Neural progenitor cell (in vitro differentiated cells): Measurements from ENCODE around the gene MINDY4. TPM values are rescaled to one million over a fixed set of nuclear protein-coding genes. Genes with fewer than 3 reads are reported as not detected.

Source experiments
- DNase-seq: peaks from one replicate; pipeline ENCODE4 v3.0.0-alpha.2; 2016; ENCODE audit warnings: low spot score
- H2AFZ ChIP-seq: fragments of 200-600 bp; sonication (generic); replicated peaks from 2 replicates; pipeline ENCODE4 v1.6.1; 2016; ENCODE audit warnings: antibody characterized with exemption
- H3F3A ChIP-seq: fragments of 200-600 bp; sonication (generic); 2 replicates; pipeline ENCODE4 v1.6.1; 2016; ENCODE audit warnings: antibody characterized with exemption, low read depth
- H3K27ac ChIP-seq: fragments of 200-600 bp; sonication (generic); 2 replicates; pipeline ENCODE4 v1.5.1; 2016; ENCODE audit warnings: mild to moderate bottlenecking
- H3K27me3 ChIP-seq: fragments of 200-600 bp; sonication (generic); 2 replicates; pipeline ENCODE4 v1.6.1; 2016; ENCODE audit warnings: mild to moderate bottlenecking, moderate library complexity
- H3K36me3 ChIP-seq: fragments of 200-600 bp; sonication (generic); 2 replicates; pipeline ENCODE4 v1.5.1; 2016
- H3K4me1 ChIP-seq: fragments of 200-600 bp; sonication (generic); 2 replicates; pipeline ENCODE4 v1.6.1; 2016; ENCODE audit warnings: mixed run types
- H3K4me2 ChIP-seq: fragments of 200-600 bp; sonication (generic); 2 replicates; pipeline ENCODE4 v1.6.1; 2016
- H3K4me3 ChIP-seq: fragments of 200-600 bp; sonication (generic); 2 replicates; pipeline ENCODE4 v1.5.1; 2016
- H3K79me2 ChIP-seq: fragments of 200-600 bp; sonication (generic); 2 replicates; pipeline ENCODE4 v1.6.1; 2016; ENCODE audit warnings: low read depth
- H3K9ac ChIP-seq: fragments of 200-600 bp; sonication (generic); 2 replicates; pipeline ENCODE4 v1.6.1; 2016
- H3K9me3 ChIP-seq: fragments of 200-600 bp; sonication (generic); 2 replicates; pipeline ENCODE4 v1.5.1; 2016; ENCODE audit warnings: low read depth
- H4K20me1 ChIP-seq: fragments of 200-600 bp; sonication (generic); 2 replicates; pipeline ENCODE4 v1.6.1; 2016; ENCODE audit warnings: low read depth
- H3K27ac Mint-ChIP-seq: 3 replicates; pipeline ENCODE4 v1.8.0; 2021; ENCODE audit warnings: mixed read lengths
- H3K27me3 Mint-ChIP-seq: 2 replicates; pipeline ENCODE4 v1.8.0; 2022; ENCODE audit warnings: low read depth, mild to moderate bottlenecking, inconsistent platforms, moderate library complexity, mixed read lengths; ENCODE audit not compliant: insufficient read depth
- H3K36me3 Mint-ChIP-seq: 3 replicates; pipeline ENCODE4 v1.8.0; 2021; ENCODE audit warnings: mixed read lengths
- H3K4me1 Mint-ChIP-seq: 3 replicates; pipeline ENCODE4 v1.8.0; 2021; ENCODE audit warnings: mixed read lengths
- H3K4me3 Mint-ChIP-seq: 3 replicates; pipeline ENCODE4 v1.8.0; 2021; ENCODE audit warnings: mild to moderate bottlenecking, moderate library complexity, mixed read lengths
- H3K9me3 Mint-ChIP-seq: 3 replicates; pipeline ENCODE4 v1.8.0; 2020; ENCODE audit warnings: mixed read lengths
- CTCF ChIP-seq: fragments of 200-600 bp; sonication (generic); IDR thresholded peaks from 2 replicates; pipeline ENCODE4 v1.5.1; 2017; ENCODE audit warnings: antibody characterized with exemption, mild to moderate bottlenecking
- EZH2 ChIP-seq: fragments of 200-600 bp; sonication (generic); IDR thresholded peaks from 2 replicates; pipeline ENCODE4 v1.6.1; 2017; ENCODE audit warnings: antibody characterized with exemption, mild to moderate bottlenecking, moderate library complexity
- EZH2phosphoT487 ChIP-seq: fragments of 200-600 bp; sonication (generic); IDR thresholded peaks from 2 replicates; pipeline ENCODE4 v1.6.1; 2017; ENCODE audit warnings: antibody characterized with exemption
- total RNA-seq: library from RNA; depleted of rRNA; stranded (reverse); fragments of >200 nt; gene quantifications from 2 replicates; pipeline ENCODE4 v1.2.3, GENCODE V29; 2015; ENCODE audit warnings: low replicate concordance

MINDY4 gene
- total RNA-seq, 1 donor from 2014 or later: 5.9 TPM

GRCh38 chr7:30901856-30902255, 130.6 kb downstream of the MINDY4 start:
- no peaks in the 10 kb centered on the region for H3K36me3 Mint-ChIP-seq
- no peak for DNase-seq
- peaks cover 11% of the 10 kb centered on the region for H3K4me1 Mint-ChIP-seq
- Histone ChIP-seq H3K4me3 (no peak overlapping the region), H3K27me3 (no peaks in the 10 kb centered on the region), H3F3A (no peaks in the 10 kb centered on the region), H4K20me1 (no peaks in the 10 kb centered on the region), H3K36me3 (no peaks in the 10 kb centered on the region), H2AFZ (no peak overlapping the region), H3K4me2 (no peak overlapping the region), H3K27ac (no peak overlapping the region), H3K9me3 (no peaks in the 10 kb centered on the region), H3K79me2 (no peaks in the 10 kb centered on the region), H3K4me1 (no peaks in the 10 kb centered on the region), H3K9ac (no peak overlapping the region)
- H3K9me3 Mint-ChIP-seq: no peaks in the 10 kb centered on the region
- no peak for TF ChIP-seq EZH2phosphoT487
- H3K27me3 Mint-ChIP-seq: peaks cover 9% of the 10 kb centered on the region
- H3K27ac Mint-ChIP-seq: no peak overlapping the region
- H3K4me3 Mint-ChIP-seq: no peak overlapping the region

GRCh38 chr7:30902466-30902865, 131.2 kb downstream of the MINDY4 start:
- no peak overlapping the region for H3K4me3 ChIP-seq
- no peak overlapping the region for H3K27ac Mint-ChIP-seq
- TF ChIP-seq EZH2phosphoT487 (no peak), CTCF (no peak), EZH2 (no peak)
- H3K4me1 ChIP-seq: no peaks in the 10 kb centered on the region
- H3K27ac ChIP-seq: no peak overlapping the region
- no peak overlapping the region for H2AFZ ChIP-seq
- H3F3A ChIP-seq: no peaks in the 10 kb centered on the region
- no peaks in the 10 kb centered on the region for H3K9me3 ChIP-seq
- H3K36me3 Mint-ChIP-seq: no peaks in the 10 kb centered on the region
- H4K20me1 ChIP-seq: no peaks in the 10 kb centered on the region
- peaks cover 11% of the 10 kb centered on the region for H3K4me1 Mint-ChIP-seq
- peaks cover 9% of the 10 kb centered on the region for H3K27me3 Mint-ChIP-seq
- no peaks in the 10 kb centered on the region for H3K36me3 ChIP-seq
- H3K9ac ChIP-seq: no peak overlapping the region
- H3K4me2 ChIP-seq: no peak overlapping the region
- H3K9me3 Mint-ChIP-seq: no peaks in the 10 kb centered on the region
- no peaks in the 10 kb centered on the region for H3K27me3 ChIP-seq
- no peak overlapping the region for H3K4me3 Mint-ChIP-seq
- no peaks in the 10 kb centered on the region for H3K79me2 ChIP-seq
- no peak for DNase-seq

GRCh38 chr7:30903146-30903545, 131.9 kb downstream of the MINDY4 start:
- no peak for DNase-seq
- Histone ChIP-seq H3K9ac (no peak overlapping the region), H3K9me3 (no peaks in the 10 kb centered on the region), H3K79me2 (no peaks in the 10 kb centered on the region), H3K4me3 (no peak overlapping the region), H2AFZ (no peak overlapping the region), H3K27me3 (no peaks in the 10 kb centered on the region), H3F3A (no peaks in the 10 kb centered on the region), H3K27ac (no peak overlapping the region), H3K36me3 (no peaks in the 10 kb centered on the region), H3K4me2 (no peak overlapping the region), H4K20me1 (no peaks in the 10 kb centered on the region), H3K4me1 (no peaks in the 10 kb centered on the region)
- no peaks in the 10 kb centered on the region for H3K9me3 Mint-ChIP-seq
- peak overlapping the region; percentile 24 for H3K27ac Mint-ChIP-seq
- H3K4me3 Mint-ChIP-seq: no peak overlapping the region
- peaks cover 9% of the 10 kb centered on the region for H3K27me3 Mint-ChIP-seq
- H3K36me3 Mint-ChIP-seq: no peaks in the 10 kb centered on the region
- TF ChIP-seq EZH2: no peak
- no peak for TF ChIP-seq CTCF
- TF ChIP-seq EZH2phosphoT487: no peak
- peaks cover 7% of the 10 kb centered on the region for H3K4me1 Mint-ChIP-seq

GRCh38 chr7:30904561-30904960, 133.3 kb downstream of the MINDY4 start:
- no peaks in the 10 kb centered on the region for H3K36me3 ChIP-seq
- H3F3A ChIP-seq: no peaks in the 10 kb centered on the region
- no peak overlapping the region for H3K4me3 Mint-ChIP-seq
- H3K4me3 ChIP-seq: no peak overlapping the region
- no peaks in the 10 kb centered on the region for H4K20me1 ChIP-seq
- no peaks in the 10 kb centered on the region for H3K36me3 Mint-ChIP-seq
- no peaks in the 10 kb centered on the region for H3K4me1 ChIP-seq
- no peak overlapping the region for H2AFZ ChIP-seq
- peaks cover 9% of the 10 kb centered on the region for H3K27me3 Mint-ChIP-seq
- no peak for DNase-seq
- H3K4me1 Mint-ChIP-seq: peaks cover 7% of the 10 kb centered on the region
- no peaks in the 10 kb centered on the region for H3K79me2 ChIP-seq
- no peak overlapping the region for H3K27ac Mint-ChIP-seq
- H3K9ac ChIP-seq: no peak overlapping the region
- H3K4me2 ChIP-seq: no peak overlapping the region
- H3K9me3 Mint-ChIP-seq: no peaks in the 10 kb centered on the region
- no peak overlapping the region for H3K27ac ChIP-seq
- H3K9me3 ChIP-seq: no peaks in the 10 kb centered on the region
- no peaks in the 10 kb centered on the region for H3K27me3 ChIP-seq
- TF ChIP-seq EZH2phosphoT487 (no peak), EZH2 (no peak), CTCF (no peak)
